Fibroblast of peridontal ligament (primary cell): ENCODE data around the gene SLC9A1.
A peak's percentile ranks its signal among the peaks of the same experiment; 100 is the strongest.
"Not testable (repeated sequence)": the region's sequence is repeated elsewhere in the genome, so short reads cannot be mapped to it uniquely, and the experiment has no call there.

Source experiments
- DNase-seq: peaks from one replicate; pipeline ENCODE4 v3.0.0-alpha.2; 2010; ENCODE audit errors: extremely low read depth

SLC9A1 gene

DNA sequence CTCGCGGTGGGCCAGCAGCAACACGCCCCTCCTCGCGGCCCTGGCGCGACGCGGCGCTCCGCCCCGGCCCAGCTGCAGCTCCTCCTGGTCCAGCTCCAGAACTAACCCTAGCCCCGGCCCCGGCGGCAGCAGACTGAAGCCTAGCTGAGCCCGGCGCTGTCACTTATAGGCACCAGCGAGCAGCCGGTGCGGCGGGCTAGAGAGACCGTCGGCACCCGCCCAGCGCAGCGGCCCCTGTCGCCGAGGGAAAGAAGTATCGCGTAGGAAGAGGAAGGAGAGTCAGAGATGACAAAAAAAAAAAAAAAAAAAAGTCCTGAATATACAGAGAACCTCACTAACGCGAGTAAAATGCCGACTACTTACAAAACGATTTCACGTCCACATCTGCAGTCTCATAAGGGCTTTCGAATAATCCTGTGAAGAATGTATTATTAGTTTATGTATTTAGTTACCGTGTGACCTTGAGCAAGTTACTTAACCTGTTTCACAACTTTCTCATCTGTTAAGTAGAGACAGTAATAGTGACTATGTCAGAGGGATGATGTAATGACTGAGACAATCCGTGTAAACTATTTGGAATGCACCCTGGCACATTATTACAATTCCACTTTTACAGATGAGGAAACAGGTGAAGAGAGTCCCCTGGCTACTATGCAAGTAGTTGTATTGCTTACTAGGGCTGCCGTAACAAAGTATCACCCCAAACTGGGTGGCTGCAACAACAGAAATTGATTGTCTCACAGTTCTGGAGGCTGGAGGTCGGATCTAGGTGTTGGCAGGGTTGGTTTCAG is at the start of gene SLC9A1:
TSS of gene SLC9A1 (minus strand) at position 135 of the 791 bp plus-strand sequence. CDS start 791 bp downstream, outside the sequence.
- DNase-seq: peak; percentile 90

DNA sequence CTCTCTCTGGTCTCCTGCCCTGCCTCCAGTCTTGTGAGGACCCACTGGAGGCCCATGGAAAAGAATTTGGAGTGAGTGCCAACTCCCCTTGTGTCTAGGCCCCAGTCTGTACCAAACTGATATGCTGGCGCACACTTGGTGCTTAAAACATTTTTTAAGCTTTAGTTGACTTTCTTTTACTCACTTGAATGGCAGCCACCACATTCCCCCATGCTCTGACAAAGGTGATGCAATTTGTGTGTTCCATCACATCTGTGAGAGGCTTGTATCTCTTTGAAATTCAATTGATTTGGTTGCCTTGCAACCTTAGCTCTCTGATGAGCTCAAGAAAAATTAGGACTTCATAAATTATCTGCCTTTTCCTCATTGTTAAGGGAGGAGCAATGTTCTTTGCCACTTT is 49.0 kb upstream of the SLC9A1 start:
- DNase-seq: no peak

DNA sequence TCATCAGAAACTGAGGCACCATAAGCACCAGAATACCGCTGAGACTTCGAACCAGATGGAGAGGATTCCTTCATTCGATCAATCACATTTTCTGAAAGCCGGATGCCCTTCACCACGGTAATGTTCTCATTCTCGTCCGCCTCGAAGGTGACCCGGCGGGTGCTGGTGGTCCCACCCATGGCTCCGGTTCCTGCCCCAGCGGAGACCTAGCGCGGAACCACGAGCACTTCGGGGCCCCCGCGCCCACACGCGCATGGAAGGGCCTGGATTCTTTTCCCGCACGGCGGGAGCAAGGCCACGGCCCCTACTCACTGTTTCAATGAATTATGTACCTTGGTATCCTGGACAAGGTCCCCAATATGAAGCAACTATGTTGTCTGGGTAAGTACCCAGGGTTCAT is 46.4 kb upstream of the SLC9A1 start:
- DNase-seq: no peak

DNA sequence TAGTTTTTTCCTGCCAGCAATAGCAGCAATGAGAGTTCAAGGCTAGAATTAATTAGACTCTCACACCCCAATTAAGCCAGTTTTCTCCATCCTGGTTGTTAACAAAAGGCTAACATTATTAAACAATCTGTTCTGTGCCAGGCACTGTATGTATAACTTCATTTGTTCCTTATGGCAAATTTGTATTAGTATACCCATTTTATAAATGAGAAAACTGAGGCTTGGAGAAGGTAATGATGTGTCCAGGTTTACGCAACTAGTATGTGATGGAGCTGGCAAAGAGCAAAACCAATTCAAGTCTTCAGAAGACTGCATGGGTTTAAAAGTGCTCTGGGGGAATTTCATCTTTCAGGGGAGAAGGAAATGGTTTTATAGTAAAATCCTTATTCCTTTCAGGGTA is 38.3 kb upstream of the SLC9A1 start:
- no peak for DNase-seq

DNA sequence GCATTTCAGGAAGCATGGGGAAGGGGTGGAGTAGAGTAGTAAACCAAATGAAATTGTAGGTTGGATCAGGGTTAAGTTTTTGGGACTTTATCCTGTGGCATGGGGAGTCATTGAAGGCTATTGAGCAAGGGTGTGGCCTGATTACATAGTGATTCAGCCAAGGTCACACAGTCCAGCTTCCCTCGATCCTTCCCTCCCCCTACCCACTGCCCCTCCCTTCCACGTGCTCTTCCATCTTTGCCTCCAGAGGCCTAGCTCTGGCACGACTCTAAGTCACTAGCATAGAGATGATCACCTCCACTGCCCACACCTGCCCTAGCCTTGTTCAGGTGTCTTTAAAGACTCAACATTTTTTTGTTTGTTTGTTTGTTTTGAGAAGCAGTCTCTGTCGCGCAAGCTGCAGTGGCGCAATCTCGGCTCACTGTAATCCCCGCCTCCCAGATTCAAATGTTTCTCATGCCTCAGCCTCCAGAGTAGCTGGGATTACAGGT is 37.2 kb upstream of the SLC9A1 start:
- peak; percentile 8 for DNase-seq

DNA sequence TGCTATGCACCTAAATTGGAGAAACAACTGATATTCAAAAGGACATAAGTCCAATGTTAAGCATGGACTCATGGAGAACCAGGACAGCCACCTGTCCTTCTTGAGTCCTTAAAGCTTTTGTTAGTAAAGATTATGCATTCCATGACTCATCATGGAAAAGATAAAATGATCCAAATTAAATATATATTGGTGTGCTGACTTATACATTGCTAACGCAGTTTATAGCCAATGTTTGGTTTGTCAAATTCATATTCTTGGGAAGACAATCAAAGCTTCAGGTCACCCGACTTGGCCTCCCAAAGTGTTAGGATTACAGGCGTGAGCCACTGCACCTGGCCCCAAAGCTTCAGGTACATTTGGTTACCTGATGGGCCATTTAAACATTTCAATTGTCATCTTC is 29.7 kb upstream of the SLC9A1 start:
- not testable (repeated sequence) for DNase-seq

DNA sequence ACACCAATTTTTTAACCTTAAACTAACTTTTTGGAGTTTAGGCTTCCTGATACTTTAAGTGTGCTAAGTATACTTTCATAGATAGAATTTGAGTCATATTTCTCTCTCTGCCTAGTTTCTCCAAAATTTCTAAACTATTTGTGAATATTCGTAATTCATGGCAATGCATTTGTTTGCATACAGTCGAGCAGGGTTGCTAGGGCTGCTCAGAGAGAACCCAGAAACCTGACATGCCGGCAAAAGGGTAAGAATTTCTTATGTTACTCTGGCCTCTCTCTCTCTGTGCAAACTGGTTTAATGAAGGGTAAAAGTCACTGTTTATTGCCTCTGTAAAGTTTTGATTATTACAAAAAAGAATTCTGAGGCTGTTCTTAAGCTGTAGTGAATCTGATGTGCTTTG is 25.1 kb upstream of the SLC9A1 start:
- DNase-seq: no peak

DNA sequence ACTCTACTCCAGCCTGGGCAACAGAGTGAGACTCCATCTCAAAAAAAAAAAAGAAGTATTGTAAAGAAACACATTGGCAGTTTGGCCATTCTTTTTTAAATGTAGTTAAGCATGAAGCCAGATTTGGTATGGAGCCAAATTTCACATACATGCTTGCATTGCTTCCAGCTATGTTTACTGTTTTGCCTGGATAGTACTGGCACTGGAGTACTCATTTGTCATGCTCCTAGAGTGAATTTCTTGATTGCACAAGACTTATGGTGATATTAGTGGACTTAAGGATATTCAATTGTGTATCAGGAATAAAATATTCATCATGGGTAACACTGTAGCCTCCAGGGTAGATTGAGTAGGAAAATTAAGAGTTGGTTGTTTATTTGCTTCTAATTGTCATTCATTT is 24.5 kb upstream of the SLC9A1 start:
- no peak for DNase-seq

DNA sequence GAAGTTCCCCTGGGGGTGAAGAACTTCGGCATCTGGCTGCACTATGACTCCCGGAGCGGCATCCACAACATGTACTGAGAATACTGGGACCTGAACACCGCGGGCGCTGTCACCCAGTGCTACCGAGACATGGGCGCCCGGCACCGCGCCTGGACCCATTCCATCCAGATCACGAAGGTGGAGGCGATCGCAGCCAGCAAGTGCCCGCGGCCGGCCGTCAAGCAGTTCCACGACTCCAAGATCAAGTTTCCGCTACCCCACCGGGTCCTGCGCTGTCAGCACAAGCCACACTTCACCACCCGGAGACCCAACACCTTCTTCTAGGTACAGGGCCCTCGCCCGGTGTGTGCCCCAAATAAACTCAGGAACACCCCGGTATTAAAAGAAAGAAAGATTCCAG is 22.0 kb upstream of the SLC9A1 start:
- DNase-seq: no peak

DNA sequence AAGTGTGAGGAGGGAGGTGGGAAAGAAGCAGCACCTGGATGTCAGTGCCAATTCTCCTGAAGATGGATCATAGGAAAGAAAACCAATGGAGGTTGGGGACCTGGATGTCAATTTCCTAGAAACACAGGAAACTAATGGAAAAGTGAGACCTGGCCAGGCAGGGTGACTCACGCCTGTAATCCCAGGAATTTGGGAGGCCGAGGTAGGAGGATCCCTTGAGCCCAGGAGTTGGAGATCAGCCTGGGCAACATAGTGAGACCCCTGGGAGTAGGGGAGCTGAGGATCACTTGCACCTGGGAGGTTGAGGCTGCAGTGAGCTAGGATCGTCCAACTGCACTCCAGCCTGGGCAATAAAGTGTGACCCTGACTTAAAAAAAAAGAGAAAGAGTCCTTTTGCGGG is 21.4 kb upstream of the SLC9A1 start:
- no peak for DNase-seq

DNA sequence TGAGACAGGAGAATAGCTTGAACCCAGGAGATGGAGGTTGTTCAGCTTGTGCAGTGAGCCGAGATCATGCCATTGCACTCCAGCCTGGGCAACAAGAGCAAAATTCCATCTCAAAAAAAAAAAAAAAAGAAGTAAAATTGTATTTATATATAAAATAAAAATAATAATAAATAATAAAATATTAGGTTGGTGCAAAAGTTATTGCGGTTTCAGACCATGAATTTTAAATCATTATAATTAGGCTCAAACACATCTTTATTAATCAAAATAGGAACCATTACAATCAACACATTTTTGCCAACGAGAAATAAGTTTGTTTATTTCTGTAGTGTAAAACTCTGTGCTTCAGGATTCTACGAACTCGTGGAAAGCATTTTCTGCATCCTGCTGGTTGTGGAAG is 18.1 kb upstream of the SLC9A1 start:
- DNase-seq: not testable (repeated sequence)

DNA sequence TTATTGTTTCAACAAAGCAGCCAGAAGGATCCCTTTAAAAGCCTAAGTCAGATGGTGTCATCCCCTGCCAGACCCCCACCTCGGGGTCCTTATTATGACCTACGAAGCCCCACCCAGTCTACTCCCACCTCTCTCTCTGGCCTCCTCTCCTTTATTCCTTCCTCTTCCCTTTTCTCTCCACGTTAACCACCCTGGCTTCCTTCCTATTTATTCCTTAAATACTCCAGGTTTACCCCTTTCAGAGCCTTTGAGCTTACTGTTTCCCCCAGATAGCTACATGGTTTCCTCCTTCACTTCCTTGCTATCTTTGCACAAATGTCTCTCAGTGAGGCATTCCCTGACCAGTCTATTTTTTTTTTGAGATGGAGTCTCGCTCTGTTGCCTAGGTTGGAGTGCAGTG is 12.0 kb upstream of the SLC9A1 start:
- no peak for DNase-seq

DNA sequence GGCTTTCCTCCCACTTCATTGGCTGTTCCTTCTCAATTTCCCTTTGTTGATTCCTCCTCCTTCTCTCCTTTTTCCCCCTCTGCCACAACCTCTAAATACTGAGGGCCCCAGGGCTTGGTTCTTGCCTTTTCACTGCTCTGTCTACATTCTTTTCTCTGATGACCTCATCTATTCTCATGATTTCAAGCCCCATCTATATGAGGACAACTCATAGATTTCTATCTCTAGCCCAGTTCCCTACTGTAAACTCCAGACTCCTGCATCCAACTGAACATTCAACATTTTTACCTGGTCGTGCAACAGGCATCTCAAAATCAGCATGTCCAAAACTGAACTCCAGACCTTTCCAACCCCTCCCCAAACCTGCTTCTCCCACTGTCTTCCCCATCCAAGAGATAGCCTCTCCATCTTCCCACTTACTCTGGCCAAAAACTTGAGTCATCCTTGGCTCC is 11.5 kb upstream of the SLC9A1 start:
- no peak for DNase-seq

DNA sequence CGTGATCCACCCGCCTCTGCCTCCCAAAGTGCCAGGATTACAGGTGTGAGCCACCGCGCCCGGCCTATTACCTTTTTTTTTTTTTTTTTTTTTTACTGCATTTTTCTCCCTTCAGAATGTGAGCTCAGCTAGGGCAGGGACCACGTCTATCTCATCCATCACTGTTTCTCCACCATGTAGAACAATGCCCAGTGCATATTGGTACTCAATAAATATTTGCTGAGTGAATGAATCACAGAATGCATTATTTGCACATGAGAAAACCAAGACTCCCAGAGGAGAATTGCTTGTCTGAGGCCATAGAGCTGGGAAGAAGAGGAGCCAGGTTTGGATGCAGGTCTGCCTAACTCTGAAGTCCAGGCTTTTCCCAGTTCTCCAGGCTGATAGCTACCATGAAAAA is 8.2 kb upstream of the SLC9A1 start:
- DNase-seq: no peak

DNA sequence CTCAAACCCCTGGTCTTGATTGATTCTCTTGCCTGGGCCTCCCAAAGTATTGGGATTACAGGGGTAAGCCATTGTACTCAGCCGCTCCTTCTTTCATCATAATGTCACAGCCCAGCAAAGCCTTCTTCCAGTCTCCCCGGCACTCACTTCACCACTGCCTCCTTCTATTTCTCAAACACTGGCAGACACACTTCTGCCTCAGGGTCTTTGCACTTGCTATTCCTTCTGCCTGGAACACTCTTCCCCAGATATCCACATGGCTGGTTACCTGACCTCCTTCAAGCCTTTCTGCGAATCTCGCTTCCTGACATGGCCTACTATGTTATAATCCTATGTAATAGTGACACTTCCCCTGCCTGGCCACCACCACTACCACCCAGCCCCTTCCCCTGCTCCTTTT is 7.2 kb upstream of the SLC9A1 start:
- DNase-seq: no peak

DNA sequence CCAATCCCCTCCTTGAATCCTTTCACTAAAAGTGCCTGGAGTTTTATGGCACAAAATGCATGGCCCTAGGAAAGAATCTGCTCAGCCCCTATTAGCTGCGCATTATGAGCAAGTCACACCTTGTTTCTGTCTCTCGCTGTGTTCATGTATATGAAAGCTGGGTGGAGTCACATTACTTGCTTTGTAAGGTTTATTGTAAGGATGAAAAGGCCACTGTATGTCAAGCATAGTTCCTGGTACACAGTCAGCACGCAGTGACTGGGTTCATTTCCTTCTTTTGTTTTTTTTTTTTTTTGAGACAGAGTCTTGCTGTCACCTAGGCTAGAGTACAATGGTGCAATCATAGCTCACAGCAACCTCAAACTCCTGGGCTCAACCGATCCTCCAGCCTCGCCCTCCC is 6.7 kb upstream of the SLC9A1 start:
- no peak for DNase-seq

DNA sequence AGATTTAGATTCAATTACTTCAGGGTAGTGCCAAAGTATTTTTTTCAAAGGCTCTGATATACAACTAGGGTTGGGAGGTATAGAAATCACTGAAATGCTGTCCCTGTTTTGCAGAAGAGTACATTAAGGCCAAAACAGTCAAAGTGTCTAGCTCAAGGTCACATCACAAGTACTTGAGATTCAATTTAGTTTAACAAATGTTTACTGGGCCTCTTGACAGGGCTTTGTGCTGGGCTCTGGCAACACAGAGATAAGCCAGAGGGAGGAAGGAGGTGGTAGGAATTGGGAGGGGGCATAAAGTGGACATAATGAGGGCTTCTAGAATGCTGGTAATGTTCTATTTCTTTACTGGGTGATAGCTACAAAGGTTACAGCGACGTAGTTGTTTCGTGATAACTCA is 2.3 kb upstream of the SLC9A1 start:
- DNase-seq: no peak

DNA sequence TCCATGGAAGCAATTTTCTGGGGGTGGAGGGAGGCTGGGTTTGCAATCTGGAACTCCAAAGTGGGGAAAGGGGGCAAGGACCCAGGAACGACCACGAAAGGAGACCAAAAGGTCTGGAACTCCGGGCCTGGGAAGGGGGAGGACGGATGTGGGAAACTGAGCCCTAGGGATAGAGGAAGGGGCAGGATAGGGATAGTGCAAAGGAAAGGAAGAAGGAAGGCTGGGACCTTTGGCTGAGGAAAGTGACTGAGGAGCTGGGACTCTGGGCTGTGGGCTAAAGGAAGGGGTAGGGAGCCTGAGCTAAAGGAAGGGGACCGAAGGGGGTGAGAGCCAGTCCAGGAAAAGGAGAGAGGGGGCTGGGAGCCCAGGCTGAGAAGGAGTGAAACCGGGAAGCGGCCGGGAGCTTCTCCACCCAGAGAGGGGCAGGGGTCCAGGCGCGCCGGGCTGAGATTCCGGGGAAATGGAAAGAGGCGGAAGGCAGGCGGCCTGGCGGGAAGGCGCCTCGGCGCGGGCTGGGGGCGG is 395 bp downstream of the SLC9A1 start:
- no peak for DNase-seq

DNA sequence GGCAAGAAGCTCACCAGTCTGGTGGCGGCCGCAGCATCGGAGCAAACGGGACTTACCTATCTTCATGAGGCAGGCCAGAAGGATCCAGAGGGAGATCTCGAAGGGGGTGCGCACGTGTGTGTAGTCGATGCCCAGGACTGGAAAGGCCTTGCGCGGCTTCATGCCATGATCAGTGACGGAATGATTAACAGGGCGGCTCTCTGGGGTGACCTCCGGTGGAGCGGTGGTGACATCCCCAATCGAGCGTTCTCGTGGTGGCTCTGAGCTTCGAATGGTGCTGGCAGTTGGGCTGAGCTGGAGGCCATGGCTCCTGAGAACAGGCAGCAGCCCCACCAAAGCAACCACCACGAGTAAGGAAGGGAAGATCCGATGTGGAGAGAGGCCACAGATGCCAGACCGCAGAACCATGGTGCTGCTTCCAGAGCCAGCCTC is 982 bp downstream of the SLC9A1 start:
- no peak for DNase-seq

DNA sequence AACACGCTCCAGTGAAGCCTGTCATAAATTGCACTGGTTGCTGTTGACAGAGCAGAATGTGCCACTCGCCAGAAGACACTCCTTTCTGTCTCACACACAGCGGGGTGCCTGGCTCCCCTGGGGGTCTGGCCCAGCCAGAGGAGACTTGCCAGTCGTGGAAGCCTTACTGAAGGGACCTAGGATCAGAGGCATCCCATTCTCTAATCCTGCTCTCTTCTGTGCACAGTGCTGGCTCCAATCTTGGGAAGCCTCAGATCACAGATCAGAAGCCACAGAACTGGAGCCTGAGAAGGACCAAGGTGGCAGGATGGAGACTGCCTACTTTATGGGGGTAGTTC is 1.4 kb downstream of the SLC9A1 start:
- no peak for DNase-seq

DNA sequence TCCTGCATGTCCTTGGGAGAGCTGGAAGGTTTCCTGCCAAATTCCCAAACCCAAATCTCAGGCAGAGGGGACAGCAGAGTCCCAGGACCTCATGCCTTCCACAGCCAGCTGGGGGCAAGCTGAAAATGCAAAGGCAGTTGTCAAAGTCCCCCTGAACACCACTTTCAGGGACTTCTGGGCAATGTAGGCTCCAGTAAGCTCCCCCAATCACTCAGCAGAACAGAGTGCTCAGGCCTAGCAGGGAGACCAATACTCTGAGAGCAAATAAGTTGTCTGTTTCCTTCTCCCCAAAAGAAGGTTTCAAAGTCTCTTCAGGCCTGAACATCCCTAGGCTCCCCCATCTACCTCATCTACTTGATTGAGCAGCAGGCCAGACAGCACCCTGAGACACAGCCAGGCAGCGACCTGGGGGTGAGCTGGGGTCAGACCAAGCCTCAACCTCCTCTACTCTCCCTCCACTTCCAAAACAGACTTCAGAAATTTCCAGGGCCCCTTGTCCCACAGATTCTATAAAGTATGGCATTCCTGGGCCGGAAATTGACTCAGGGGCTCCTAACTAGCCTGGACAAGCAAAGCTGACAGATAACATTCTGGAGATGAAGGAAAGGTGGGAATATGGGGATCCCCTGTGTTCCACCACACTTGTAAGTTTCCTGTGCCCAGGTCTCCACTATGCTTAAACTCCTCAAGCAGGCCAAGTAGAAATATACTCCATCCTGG is 1.9 kb downstream of the SLC9A1 start:
- no peak for DNase-seq

DNA sequence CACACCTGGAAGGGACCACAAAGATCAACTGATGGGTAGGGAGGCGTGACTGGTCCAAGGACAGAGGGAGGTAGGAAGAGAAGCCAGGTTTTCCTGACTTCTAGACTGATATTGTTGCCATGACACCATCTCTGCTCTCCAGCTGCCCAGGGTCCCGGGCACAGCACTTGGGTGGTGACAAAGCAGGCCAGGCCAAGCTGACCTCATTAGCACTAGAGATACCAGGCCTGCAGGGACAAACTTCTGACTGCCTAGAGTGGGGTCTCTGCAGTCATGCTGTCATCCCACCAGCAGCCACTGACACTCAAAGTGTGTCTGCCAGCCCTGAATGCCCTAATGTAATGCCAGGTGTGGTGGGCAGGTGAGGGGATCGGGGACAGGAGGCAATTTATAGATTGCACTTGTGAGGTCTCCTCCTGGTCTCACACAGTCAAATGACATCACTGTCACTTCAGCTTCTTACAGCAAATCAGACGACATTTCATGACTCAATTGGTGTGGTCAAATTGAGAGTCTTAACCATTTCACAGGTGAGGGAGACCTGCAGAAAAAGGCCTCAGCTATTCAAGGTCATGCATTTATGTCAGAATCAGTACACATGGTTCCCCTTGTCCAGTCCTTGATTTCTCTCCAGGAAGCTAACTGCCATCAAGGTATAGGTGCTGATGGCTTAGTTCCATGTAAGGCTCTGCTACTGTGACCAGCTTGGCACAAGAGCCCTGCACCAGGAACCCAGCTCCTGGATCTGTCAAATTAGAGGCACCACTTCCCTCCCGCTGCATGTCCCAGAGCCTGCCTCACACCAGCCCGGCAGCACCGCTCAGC is 2.7 kb downstream of the SLC9A1 start:
- DNase-seq: no peak
